ENCODE measurements around the gene RALGAPA1.

RALGAPA1 gene

GRCh38 chr14:35821564-35822411 is 12.7 kb upstream of the RALGAPA1 start:
- 0 to 17% methylated on average over 2 to 3 of the region's 7 CpGs for WGBS, 2 experiments (ENCODE audit: insufficient coverage in 2 of 2)
- Histone ChIP-seq H3K36me3 (ENCODE audit: control insufficient read depth, insufficient read depth, low read length) (no peaks in the 10 kb centered on the region), H3K4me1 (ENCODE audit: control insufficient read depth, insufficient read depth, low read length, poor library complexity, severe bottlenecking) (no peaks in the 10 kb centered on the region), H3K27ac (ENCODE audit: low read depth, low read length, severe bottlenecking) (no peak overlapping the region), H3K4me3 (ENCODE audit: extremely low read depth, insufficient read depth, low read length, poor library complexity, severe bottlenecking) (no peak overlapping the region), H3K9me3 (ENCODE audit: control insufficient read depth, low read length) (no peaks in the 10 kb centered on the region)

GRCh38 chr14:35819591-35820540 is 10.8 kb upstream of the RALGAPA1 start:
- WGBS, 2 experiments (ENCODE audit: insufficient coverage in 2 of 2) = 92 to 98% methylated on average over 28 to 32 of the region's 32 CpGs

GRCh38 chr14:35818346-35819115 is 9.4 kb upstream of the RALGAPA1 start:
- Histone ChIP-seq H3K36me3 (ENCODE audit: control insufficient read depth, insufficient read depth, low read length) (no peaks in the 10 kb centered on the region), H3K4me1 (ENCODE audit: control insufficient read depth, insufficient read depth, low read length, poor library complexity, severe bottlenecking) (no peaks in the 10 kb centered on the region), H3K4me3 (ENCODE audit: extremely low read depth, insufficient read depth, low read length, poor library complexity, severe bottlenecking) (no peak overlapping the region), H3K27ac (ENCODE audit: low read depth, low read length, severe bottlenecking) (no peak overlapping the region), H3K9me3 (ENCODE audit: control insufficient read depth, low read length) (no peaks in the 10 kb centered on the region)
- 89% methylated on average over 9 to 10 of the region's 13 CpGs for WGBS, 2 experiments (ENCODE audit: insufficient coverage in 2 of 2)

More at GRCh38 chr14:35819591-35820540, 10.8 kb upstream of the RALGAPA1 start:
- no peaks in the 10 kb centered on the region for H3K9me3 ChIP-seq (ENCODE audit: control insufficient read depth, low read length)
- H3K4me1 ChIP-seq (ENCODE audit: control insufficient read depth, insufficient read depth, low read length, poor library complexity, severe bottlenecking) = no peaks in the 10 kb centered on the region
- H3K4me3 ChIP-seq (ENCODE audit: extremely low read depth, insufficient read depth, low read length, poor library complexity, severe bottlenecking) = no peak overlapping the region
- H3K27ac ChIP-seq (ENCODE audit: low read depth, low read length, severe bottlenecking) = no peak overlapping the region
- H3K36me3 ChIP-seq (ENCODE audit: control insufficient read depth, insufficient read depth, low read length) = no peaks in the 10 kb centered on the region

- WGBS, 2 experiments (ENCODE audit: insufficient coverage in 2 of 2) = no CpG with 5 or more reads among the region's 3 CpGs
- Histone ChIP-seq H3K4me3 (ENCODE audit: extremely low read depth, insufficient read depth, low read length, poor library complexity, severe bottlenecking) (no peak overlapping the region), H3K27ac (ENCODE audit: low read depth, low read length, severe bottlenecking) (no peak overlapping the region), H3K36me3 (ENCODE audit: control insufficient read depth, insufficient read depth, low read length) (no peaks in the 10 kb centered on the region), H3K4me1 (ENCODE audit: control insufficient read depth, insufficient read depth, low read length, poor library complexity, severe bottlenecking) (no peaks in the 10 kb centered on the region), H3K9me3 (ENCODE audit: control insufficient read depth, low read length) (no peaks in the 10 kb centered on the region)
Observed at GRCh38 chr14:35814371-35815005, 5.4 kb upstream of the RALGAPA1 start.

GRCh38 chr14:35810963-35811362 is 1.9 kb upstream of the RALGAPA1 start:
- Histone ChIP-seq H3K4me1 (ENCODE audit: control insufficient read depth, insufficient read depth, low read length, poor library complexity, severe bottlenecking) (no peaks in the 10 kb centered on the region), H3K27ac (ENCODE audit: low read depth, low read length, severe bottlenecking) (no peak overlapping the region), H3K9me3 (ENCODE audit: control insufficient read depth, low read length) (no peaks in the 10 kb centered on the region), H3K4me3 (ENCODE audit: extremely low read depth, insufficient read depth, low read length, poor library complexity, severe bottlenecking) (no peak overlapping the region), H3K36me3 (ENCODE audit: control insufficient read depth, insufficient read depth, low read length) (no peaks in the 10 kb centered on the region)
- WGBS, 2 experiments (ENCODE audit: insufficient coverage in 2 of 2) = no CpG with 5 or more reads among the region's 4 CpGs

- Histone ChIP-seq H3K27ac (ENCODE audit: low read depth, low read length, severe bottlenecking) (peak overlapping the region; percentile 89), H3K9me3 (ENCODE audit: control insufficient read depth, low read length) (no peaks in the 10 kb centered on the region), H3K36me3 (ENCODE audit: control insufficient read depth, insufficient read depth, low read length) (no peaks in the 10 kb centered on the region), H3K4me1 (ENCODE audit: control insufficient read depth, insufficient read depth, low read length, poor library complexity, severe bottlenecking) (no peaks in the 10 kb centered on the region), H3K4me3 (ENCODE audit: extremely low read depth, insufficient read depth, low read length, poor library complexity, severe bottlenecking) (no peak overlapping the region)
- 60% methylated on average over 1 of the region's 2 CpGs; no CpG with 5 or more reads in 1 of the 2 experiments for WGBS, 2 experiments (ENCODE audit: insufficient coverage in 2 of 2)
Observed at GRCh38 chr14:35809597-35809996, 502 bp upstream of the RALGAPA1 start.

- Histone ChIP-seq H3K4me1 (ENCODE audit: control insufficient read depth, insufficient read depth, low read length, poor library complexity, severe bottlenecking) (no peaks in the 10 kb centered on the region), H3K27ac (ENCODE audit: low read depth, low read length, severe bottlenecking) (peak overlapping the region; percentile 89), H3K9me3 (ENCODE audit: control insufficient read depth, low read length) (no peaks in the 10 kb centered on the region), H3K4me3 (ENCODE audit: extremely low read depth, insufficient read depth, low read length, poor library complexity, severe bottlenecking) (peak overlapping the region; percentile 74), H3K36me3 (ENCODE audit: control insufficient read depth, insufficient read depth, low read length) (no peaks in the 10 kb centered on the region)
- 3 to 4% methylated on average over 5 to 7 of the region's 11 CpGs for WGBS, 2 experiments (ENCODE audit: insufficient coverage in 2 of 2)
Observed at GRCh38 chr14:35808076-35808637, 938 bp downstream of the RALGAPA1 start.

- Histone ChIP-seq H3K4me1 (ENCODE audit: control insufficient read depth, insufficient read depth, low read length, poor library complexity, severe bottlenecking) (no peaks in the 10 kb centered on the region), H3K4me3 (ENCODE audit: extremely low read depth, insufficient read depth, low read length, poor library complexity, severe bottlenecking) (no peak overlapping the region), H3K27ac (ENCODE audit: low read depth, low read length, severe bottlenecking) (no peak overlapping the region), H3K9me3 (ENCODE audit: control insufficient read depth, low read length) (no peaks in the 10 kb centered on the region), H3K36me3 (ENCODE audit: control insufficient read depth, insufficient read depth, low read length) (no peaks in the 10 kb centered on the region)
- WGBS, 2 experiments (ENCODE audit: insufficient coverage in 2 of 2) = 86 to 87% methylated on average over 5 of the region's 8 CpGs
Observed at GRCh38 chr14:35807131-35807961, 1.7 kb downstream of the RALGAPA1 start.
